GM18519 (cell line): ENCODE measurements around the gene NDUFAF7.
"Not testable (repeated sequence)": the region's sequence is repeated elsewhere in the genome, so short reads cannot be mapped to it uniquely, and the experiment has no call there.

Source experiments
- ATAC-seq: cut with Tn5 transposase; IDR thresholded peaks from one replicate; pipeline ENCODE4 v1.9.1; 2021; ENCODE audit warnings: mild to moderate bottlenecking, moderate library complexity; ENCODE audit not compliant: unreplicated experiment, low FRiP score

The NDUFAF7 gene

DNA sequence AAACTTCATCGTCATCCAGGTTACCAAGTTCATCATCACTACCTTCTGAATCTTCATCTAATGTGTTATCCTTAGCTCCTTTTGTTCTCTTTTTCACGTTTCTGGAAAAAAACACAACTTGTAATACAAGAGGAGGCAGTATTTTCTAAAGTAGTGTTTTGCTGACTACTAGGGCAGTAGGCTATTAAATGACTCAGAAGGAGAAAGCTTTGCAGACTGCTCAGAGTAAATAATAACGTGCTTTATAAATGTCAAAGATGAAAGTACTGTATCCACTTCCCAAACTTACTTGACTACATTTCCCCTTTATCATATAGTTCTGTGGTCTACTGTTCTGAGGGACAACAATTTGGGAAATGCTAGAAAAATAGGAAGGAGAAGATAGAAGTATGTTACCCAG is 19.5 kb upstream of the NDUFAF7 start:
- no peak for ATAC-seq

- no peak for ATAC-seq
These were observed 16.2 kb upstream of the NDUFAF7 start for GRCh38 chr2:37215250-37215649.

- ATAC-seq = no peak
These were observed 12.4 kb upstream of the NDUFAF7 start for GRCh38 chr2:37219046-37219445.

- no peak for ATAC-seq
These were observed 8.3 kb upstream of the NDUFAF7 start for GRCh38 chr2:37223131-37223530.

DNA sequence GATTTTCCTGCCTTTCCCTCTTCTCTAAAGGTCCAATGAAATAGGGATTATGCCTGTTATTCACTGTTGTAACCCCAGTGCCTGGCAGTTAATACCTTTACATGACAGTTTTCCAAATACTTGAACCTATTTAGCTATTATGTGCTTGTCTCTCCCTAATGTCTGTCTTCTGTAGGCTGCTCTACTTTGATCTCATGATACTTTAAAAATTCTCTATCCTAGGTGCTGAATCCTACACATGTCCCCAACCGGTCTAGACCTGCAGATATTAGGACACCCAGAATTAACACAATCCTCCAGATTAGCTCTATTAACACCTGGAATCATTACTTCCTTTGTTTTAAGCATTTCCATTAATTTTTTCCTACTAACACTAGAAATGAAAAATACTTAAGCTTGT is 7.4 kb upstream of the NDUFAF7 start:
- no peak for ATAC-seq

GRCh38 chr2:37225129-37225528 is 6.3 kb upstream of the NDUFAF7 start:
- ATAC-seq = not testable (repeated sequence)

DNA sequence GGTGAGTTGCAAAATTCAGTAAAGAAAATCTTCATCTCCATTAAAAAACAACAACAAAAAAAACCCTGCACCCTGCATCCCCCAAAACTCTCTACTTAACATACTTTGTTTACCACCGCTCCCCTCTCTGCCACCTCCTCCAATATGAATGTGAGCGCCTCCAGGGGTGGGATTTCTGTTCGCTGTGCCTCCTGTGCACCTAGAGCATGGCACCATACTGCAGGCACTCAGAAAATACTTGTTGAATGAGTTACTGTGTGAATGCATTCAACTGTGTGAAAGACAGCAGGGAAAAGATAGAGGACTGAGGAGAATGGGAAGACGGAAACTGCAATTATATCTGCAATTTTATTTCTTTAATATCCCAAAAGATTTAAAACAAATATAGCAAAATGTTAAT is 4.6 kb upstream of the NDUFAF7 start:
- no peak for ATAC-seq

DNA sequence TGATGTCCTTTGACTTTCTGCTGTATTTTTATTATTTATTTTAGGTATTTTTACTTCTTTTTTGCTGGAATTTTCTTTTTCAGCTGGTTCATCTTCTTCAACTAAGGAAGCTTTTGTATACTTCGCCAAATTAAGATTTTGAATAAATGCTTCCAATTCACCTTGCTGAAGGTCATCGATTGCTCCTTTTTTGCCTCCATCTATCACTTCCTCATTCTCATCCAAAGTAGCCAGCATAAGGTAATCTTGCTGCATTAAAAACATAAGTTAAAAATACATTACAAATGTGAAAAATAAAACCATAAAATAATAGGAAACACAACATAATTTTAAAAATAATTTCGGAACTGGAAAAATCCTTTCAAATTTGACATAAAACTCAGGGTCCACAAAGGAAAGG is 2.7 kb upstream of the NDUFAF7 start:
- ATAC-seq = no peak

DNA sequence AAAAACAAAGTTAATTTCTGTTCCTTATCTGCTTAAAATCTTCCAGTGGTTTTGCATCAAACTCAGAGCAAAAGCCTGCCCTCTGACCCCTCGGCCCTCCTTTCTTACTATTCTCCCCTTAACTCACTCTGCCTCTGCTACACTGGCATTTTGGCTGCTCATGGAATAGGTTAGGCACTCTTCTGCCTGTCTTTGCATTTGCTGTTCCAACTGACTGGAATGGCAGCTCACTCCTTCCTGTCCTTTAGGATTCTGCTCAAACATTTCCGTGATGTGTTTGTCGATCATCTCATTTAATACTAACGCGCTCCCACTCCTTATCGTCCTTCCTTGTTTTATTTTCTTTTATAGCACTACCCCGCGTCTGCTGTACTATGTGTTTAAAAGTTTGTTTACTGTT is 877 bp upstream of the NDUFAF7 start:
- ATAC-seq = no peak

DNA sequence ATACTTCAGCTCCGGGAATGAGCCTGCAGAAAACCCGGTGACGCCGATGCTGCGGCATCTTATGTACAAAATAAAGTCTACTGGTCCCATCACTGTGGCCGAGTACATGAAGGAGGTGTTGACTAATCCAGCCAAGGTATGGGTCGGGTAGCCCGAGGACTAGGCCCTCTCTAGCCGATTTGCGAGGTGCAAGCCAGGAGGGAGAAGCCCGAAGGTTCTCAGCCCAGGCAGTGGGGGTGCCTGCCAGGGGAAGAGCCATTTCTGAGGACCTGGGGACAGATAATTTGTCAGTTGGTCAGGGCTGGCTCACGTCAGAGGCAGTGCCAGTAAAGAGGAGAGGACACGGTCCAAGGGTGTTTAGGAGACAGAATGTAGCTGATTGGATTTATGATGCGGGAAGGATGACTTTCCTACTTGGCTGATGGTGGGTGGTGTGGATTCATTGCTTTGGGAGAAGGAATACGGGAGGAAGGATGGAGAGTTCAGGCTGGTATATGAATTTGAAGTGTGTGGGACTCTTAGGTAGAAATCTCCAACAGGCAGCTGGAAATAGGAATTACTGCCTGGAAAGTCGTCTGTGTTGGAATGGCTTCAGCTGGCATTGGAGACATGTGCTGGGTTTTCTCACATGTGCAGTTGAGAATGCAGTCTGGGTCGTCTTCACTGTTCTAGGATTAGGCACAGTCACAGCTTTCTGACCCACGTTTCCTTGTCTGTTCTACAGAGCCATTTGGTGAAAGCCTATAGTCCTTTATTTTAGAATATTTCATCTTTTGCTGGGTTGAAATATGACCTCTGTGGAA is 874 bp downstream of the NDUFAF7 start:
- no peak for ATAC-seq

GRCh38 chr2:37243435-37243834 is 12.0 kb downstream of the NDUFAF7 start:
- no peak for ATAC-seq

DNA sequence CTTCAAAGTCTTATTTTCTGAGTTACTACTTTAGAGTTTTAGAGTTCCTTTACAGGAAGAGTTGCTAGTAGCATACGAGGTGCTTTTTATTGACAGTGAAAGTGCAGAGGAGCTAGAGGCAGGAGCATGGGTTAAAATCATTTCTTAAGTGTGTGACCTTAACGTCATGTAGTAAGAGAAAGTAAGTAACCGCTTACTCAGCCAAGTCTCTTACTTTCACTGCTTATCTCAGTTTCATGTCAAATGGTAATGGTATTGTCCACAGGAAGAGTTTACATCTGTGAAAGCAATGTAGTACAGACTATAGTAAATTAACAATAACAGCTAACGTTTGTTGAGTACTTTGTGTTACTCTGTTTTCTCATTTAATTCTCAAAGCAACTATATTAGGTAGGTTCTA is 12.6 kb downstream of the NDUFAF7 start:
- peak; percentile 97 for ATAC-seq

DNA sequence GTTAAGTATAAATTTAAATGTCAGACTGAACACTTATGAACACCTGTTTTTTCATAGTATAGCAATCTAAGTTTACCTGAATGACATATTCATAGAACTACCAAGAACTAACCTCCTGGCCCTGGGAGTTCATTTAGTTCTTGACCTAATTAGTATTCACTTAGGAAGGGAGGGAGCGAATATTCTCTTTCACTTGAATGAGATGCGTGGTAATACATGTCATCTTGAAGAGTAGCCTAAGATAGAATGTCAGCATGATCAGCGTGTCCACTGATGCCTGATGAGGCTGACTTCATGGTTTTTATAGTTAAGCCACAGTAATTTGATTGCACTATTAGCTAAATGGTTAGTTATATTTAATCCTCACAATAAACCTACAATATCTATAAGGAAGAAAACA is 13.3 kb downstream of the NDUFAF7 start:
- ATAC-seq = no peak

DNA sequence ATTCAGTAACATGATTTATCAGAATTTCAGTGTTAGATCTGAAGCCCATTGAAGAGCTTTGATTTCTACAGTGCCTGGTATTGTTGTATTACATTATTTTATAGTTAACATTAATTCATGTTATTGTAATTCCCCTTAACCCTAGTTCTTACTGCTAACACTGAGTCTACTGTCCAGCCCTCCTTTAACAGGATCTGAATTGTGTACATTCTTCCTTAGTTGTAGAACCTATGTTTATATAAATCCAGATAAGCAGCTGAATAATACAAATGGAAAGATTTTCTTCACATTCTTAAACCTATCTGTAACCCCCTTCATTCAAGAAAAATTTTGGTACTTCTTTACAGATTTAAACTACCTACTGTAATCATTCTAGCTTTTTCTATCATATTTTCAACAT is 14.7 kb downstream of the NDUFAF7 start:
- no peak for ATAC-seq

DNA sequence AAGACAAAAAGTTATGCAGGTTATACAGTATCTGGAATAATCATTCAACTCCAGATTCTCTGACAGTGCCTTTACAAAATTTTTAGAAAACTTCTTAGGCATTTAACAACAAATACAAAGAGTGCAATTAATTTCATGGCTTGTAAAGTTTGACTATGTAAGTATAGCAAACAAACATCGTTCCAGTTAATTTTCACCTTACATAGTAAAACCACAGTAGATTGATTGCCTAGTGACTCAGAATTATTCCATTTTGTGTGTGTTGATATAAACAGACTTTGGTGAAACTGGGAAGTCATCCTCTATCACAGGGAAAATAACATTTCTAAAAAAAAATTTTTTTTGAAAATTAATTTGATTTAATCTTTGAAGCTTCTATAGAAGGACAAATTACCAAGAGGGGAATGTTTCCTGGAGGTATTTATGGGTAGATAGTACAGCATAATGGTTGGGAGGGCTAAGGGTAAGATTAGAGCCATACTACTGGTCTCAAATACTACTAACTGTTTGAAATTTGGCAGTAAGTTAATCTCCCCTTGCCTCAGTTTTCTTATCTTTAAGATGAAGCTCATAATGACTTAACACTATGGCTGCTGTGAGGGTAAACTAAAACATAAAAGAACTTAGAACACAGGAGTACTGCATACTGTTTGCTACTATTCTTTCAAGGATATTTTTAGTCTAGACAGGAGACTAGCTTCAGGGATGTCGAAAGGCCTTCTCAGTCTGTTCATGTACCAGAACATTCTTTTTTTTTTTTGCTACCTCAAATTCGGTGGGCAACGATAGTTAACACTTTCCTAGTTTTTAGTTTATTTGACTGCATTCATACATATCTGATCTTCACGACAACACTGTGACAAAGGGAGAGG is 19.6 kb downstream of the NDUFAF7 start:
- ATAC-seq = no peak

DNA sequence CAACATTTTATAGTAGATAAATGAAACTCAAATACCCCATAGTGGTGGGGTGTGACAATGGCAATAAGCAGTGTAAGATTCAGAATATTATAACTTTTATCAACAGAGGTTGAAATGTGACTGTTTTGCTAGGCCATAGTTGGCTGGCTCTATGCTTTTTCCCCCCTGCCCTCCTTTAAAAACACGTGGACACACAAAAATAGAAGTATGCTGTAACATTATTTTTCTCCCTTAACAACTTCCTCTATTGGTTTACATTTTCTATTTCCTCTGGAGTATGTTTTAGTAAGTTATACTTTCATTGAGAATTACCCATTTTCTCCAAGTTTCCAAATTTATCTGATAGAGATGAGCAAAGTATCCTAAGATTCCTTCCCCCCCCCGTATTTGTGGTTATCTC is 31.1 kb downstream of the NDUFAF7 start:
- ATAC-seq = no peak

GRCh38 chr2:37263839-37264238 is 32.4 kb downstream of the NDUFAF7 start:
- ATAC-seq = no peak

- no peak for ATAC-seq
These were observed 36.2 kb downstream of the NDUFAF7 start for GRCh38 chr2:37267685-37268084.

DNA sequence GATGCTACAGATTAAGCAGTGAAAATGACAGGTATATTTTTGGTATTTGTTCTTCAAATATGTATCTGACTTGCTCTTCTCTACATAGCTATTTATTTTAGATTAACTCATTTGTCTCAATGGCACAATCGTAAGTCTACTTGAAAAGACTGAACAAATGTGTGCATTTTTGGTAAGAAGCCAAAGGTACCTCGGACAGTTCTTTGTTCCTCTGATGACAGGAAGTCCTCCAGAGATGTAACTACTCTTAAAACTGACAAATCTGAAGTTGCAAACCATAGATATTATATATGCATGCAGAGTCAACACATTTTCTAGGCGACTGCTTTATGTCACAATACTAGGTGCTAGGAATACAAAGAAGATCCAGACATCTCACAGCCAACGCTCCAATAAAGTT is 36.7 kb downstream of the NDUFAF7 start:
- ATAC-seq = no peak

GRCh38 chr2:37271376-37272067 is 40.1 kb downstream of the NDUFAF7 start:
- ATAC-seq = no peak

- ATAC-seq = no peak
These were observed 43.0 kb downstream of the NDUFAF7 start for GRCh38 chr2:37274359-37274965.
